GM12874 (cell line): ENCODE measurements around the gene PRM3.

Experiments used
- TF ChIP-seq, protein P1 (sequence below): IDR thresholded peaks from 2 replicates; pipeline ENCODE4 v1.5.1; 2011; ENCODE audit warnings: low read depth, mild to moderate bottlenecking, control low read depth, low read length, moderate library complexity; ENCODE audit not compliant: insufficient read depth

Gene PRM3

DNA sequence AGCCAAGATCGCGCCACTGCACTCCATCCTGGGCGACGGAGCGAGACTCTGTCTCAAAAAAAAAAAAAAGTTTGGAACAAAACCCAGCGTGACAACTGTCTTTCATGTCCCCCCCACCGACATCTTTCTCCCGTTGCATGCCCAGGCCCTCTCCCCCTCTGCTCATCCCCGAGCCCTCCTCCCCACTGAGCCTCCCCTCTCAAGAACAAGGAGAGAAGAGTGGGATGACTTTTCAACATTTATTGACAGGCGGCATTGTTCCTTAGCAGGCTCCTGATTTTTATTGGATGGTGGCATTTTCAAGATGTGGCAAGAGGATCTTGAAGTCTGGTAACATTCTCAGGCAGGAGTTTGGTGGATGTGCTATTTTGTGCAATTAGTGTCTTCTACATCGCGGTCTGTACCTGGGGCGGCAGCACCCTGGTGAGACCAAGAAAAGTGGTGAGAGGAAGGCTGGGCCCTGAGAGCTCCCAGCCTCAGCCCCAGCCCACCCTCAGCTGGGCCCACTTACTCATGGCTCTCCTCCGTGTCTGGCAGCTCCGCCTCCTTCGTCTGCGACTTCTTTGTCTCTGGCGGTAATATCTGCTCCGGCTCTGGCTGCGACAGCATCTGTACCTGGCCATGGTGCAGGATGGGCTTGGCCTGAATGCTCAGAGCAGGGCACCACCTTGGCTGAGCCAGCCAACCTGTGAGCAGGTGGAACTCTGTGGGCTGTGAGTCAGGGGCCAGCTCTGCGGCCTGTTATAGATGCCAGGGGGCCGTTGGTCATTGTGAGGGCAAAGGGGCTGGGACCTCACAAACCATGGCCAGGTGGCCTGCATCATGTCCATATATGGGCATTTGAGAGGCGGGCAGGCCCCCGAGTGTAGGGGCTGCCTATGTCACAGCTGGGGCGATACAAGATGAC, 7.4 kb upstream of the PRM3 start, which contains the start of gene PRM1:
Gene PRM1 (minus strand): TSS at position 715 of the 907 bp plus-strand sequence. CDS start 92 bp downstream, at position 623.
- TF ChIP-seq, protein P1, sequence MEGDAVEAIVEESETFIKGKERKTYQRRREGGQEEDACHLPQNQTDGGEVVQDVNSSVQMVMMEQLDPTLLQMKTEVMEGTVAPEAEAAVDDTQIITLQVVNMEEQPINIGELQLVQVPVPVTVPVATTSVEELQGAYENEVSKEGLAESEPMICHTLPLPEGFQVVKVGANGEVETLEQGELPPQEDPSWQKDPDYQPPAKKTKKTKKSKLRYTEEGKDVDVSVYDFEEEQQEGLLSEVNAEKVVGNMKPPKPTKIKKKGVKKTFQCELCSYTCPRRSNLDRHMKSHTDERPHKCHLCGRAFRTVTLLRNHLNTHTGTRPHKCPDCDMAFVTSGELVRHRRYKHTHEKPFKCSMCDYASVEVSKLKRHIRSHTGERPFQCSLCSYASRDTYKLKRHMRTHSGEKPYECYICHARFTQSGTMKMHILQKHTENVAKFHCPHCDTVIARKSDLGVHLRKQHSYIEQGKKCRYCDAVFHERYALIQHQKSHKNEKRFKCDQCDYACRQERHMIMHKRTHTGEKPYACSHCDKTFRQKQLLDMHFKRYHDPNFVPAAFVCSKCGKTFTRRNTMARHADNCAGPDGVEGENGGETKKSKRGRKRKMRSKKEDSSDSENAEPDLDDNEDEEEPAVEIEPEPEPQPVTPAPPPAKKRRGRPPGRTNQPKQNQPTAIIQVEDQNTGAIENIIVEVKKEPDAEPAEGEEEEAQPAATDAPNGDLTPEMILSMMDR = no peak

GRCh38 chr16:11278681-11279628, 5.5 kb upstream of the PRM3 start:
- TF ChIP-seq, protein P1 = no peak

DNA sequence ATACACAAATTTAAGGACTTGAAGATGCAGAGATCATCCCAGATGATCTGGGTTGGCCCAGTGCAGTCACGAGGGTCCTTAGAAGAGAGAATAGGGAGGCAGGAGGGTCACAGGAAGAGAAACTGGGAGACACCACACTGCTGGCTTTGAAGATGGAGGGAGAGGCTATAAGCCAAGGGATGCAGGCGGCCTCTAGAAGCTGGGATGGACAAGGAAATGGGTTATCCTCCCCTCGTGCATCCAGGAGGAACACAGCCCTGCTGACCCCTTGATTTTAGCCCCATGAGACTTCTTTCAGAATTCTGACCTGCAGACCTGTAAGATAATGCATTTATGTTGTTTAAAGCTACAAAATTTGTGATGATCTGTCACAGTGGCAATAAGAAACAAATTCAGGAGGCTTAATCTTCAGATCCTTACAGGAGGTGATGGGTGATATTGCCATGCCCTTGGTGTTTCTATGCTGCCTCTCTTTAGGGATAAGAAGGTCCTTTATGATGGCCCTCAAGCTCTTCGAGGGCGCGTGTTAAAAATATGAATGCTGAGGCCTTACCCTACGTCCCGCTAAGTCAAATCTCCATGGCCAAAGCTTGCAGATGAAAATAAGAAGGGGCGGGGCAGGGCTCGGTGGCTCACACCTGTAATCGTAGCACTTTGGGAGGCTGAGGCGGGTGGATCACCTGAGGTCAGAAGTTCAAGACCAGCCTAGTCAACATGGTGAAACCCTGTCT, 4.3 kb upstream of the PRM3 start:
- TF ChIP-seq, protein P1 = no peak

DNA sequence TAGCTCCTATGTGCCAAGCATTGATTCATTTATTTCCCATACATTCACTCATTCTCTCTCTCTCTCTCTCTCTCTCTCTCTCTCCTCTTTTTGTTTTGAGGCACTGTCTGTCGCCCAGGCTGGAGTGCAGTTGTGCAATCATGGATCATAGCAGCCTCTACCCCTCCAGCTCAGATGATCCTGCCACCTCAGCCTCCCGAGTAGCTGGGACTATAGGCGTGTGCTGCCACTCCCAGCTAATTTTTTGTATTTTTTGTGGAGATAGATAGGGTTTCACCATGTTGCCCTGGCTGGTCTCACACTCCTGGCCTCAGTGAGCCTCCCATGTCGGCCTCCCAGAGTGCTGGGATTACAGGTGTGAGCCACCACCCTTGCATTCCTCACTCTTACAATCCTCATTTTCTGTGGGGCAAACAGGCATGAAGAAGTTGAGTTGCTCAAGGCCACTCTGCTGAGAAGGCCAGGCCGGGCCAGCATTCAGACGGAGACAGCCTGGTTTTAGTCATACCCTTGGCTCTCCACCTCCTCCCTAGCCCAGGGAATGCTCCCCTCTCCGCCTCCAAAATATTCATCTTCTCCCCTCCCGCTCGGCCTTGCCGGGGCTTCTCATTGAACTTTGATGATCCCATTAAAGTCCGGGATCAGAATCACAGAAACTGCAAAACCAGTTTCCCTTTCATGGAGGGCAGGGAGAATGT, 3.6 kb upstream of the PRM3 start:
- TF ChIP-seq, protein P1 = no peak

- TF ChIP-seq, protein P1 = no peak
Observed at GRCh38 chr16:11276143-11276895, 2.9 kb upstream of the PRM3 start, which contains the start of gene PRM2. PRM2 (minus strand) TSS chr16:11276480; CDS start chr16:11276370, 110 bp downstream.

DNA sequence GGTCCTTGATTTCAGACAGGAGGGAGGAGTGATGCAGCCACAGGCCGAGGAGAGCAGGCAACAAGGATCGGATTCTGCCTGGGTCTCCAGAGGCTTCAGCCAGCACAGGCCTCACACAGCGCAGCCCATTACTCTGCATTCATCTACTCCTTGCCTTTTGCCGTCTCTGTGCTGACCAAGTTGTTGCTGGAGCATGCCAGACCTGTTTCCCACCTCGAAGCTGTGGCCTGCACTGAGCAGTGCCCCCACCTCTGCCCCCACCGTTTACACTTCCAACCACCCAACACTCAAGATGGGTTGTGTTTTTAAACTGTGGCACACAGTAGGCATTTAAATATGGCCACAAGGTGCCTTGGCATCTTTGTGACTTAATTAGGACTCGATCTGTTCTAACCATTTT, 1.5 kb upstream of the PRM3 start:
- TF ChIP-seq, protein P1 = no peak
